ENCODE results near the gene NRSN2.

DNA sequence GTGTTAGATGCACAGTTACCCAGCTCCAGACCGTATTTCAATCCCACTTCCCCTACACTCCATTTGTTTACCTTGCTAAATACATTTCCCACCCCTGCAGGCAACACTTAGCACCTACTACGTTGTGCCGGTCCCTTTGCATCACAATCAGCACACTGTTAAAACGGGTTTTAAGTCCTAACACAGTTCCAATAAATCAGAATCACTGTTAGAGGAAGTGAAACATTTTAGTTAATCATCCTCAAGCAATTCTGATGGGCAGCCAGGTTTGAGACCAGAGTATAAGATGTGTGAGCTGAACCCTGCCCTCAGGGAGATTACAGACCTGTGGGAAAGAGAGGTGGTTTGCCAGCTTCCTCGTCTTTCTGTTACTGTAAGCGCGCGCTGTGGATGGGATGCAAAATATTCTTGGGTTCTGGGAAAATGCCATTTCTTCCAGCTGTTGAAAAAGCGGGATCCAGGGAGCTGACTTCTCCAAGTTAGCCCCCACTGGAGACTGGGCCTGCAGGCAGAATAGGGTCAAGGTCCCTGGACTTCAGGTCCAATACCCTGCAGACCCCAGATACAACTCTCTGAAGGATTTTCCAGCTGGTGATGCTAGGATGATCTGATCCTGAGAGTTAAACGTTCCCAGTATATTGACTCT lies 46.4 kb upstream of the NRSN2 start:
- TF ChIP-seq, protein P1, sequence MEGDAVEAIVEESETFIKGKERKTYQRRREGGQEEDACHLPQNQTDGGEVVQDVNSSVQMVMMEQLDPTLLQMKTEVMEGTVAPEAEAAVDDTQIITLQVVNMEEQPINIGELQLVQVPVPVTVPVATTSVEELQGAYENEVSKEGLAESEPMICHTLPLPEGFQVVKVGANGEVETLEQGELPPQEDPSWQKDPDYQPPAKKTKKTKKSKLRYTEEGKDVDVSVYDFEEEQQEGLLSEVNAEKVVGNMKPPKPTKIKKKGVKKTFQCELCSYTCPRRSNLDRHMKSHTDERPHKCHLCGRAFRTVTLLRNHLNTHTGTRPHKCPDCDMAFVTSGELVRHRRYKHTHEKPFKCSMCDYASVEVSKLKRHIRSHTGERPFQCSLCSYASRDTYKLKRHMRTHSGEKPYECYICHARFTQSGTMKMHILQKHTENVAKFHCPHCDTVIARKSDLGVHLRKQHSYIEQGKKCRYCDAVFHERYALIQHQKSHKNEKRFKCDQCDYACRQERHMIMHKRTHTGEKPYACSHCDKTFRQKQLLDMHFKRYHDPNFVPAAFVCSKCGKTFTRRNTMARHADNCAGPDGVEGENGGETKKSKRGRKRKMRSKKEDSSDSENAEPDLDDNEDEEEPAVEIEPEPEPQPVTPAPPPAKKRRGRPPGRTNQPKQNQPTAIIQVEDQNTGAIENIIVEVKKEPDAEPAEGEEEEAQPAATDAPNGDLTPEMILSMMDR (IDR thresholded peaks at IDR 0.05) = no peak
- TF ChIP-seq POLR2A (IDR thresholded peaks at IDR 0.05) = no peak
